ENCODE measurements around the gene NKAIN1.

GRCh38 chr1:31159869-31160611, 79.6 kb downstream of the NKAIN1 start:
- no peak for TF ChIP-seq CTCF (conservative IDR thresholded peaks at IDR 0.05; ENCODE audit: low read length)
- no peak for TF ChIP-seq EZH2phosphoT487 (IDR thresholded peaks at IDR 0.05; ENCODE audit: borderline replicate concordance)
